Liver (tissue), 9 donors: Measurements from ENCODE around the gene GNPTAB. TPM values are rescaled to one million over a fixed set of nuclear protein-coding genes. Genes with fewer than 3 reads are reported as not detected.

Experiments
- DNase-seq: peaks from one replicate; pipeline ENCODE4 v3.0.0-alpha.2; 2017; ENCODE audit warnings: low spot score
- H3K27ac ChIP-seq, 2 donors: one replicate each; pipeline ENCODE4 v1.7.0; 2013; ENCODE audit warnings: inconsistent platforms in 2 of 2, low read length in 2 of 2, control low read depth in 1 of 2, low read depth in 1 of 2, mild to moderate bottlenecking in 1 of 2
- H3K27me3 ChIP-seq, 4 donors: one replicate each; pipeline versions ENCODE4 v1.6.1 to v1.7.0; 2013; ENCODE audit warnings: low read length in 3 of 4, inconsistent platforms in 1 of 4, mild to moderate bottlenecking in 1 of 4, moderate library complexity in 1 of 4; ENCODE audit not compliant: control insufficient read depth in 4 of 4, insufficient read depth in 4 of 4
- H3K36me3 ChIP-seq, 4 donors: one replicate each; pipeline versions ENCODE4 v1.6.1 to v1.7.0; 2013; ENCODE audit warnings: low read length in 3 of 4, mild to moderate bottlenecking in 3 of 4, low read depth in 1 of 4, moderate library complexity in 1 of 4; ENCODE audit not compliant: control insufficient read depth in 4 of 4, insufficient read depth in 3 of 4
- H3K4me1 ChIP-seq, 4 donors: one replicate each; pipeline versions ENCODE4 v1.6.1 to v1.7.0; 2013; ENCODE audit warnings: low read length in 3 of 4, mild to moderate bottlenecking in 3 of 4, moderate library complexity in 1 of 4; ENCODE audit not compliant: control insufficient read depth in 4 of 4, insufficient read depth in 4 of 4
- H3K4me3 ChIP-seq, 3 donors: one replicate each; pipeline versions ENCODE4 v1.6.1 to v1.7.0; 2013; ENCODE audit warnings: low read length in 3 of 3, control low read depth in 1 of 3, low read depth in 1 of 3, mild to moderate bottlenecking in 1 of 3
- H3K9ac ChIP-seq, 2 donors: one replicate each; pipeline ENCODE4 v1.7.0; 2013; ENCODE audit warnings: low read length in 2 of 2, mild to moderate bottlenecking in 2 of 2, moderate library complexity in 2 of 2, control low read depth in 1 of 2, low read depth in 1 of 2
- H3K9me3 ChIP-seq, 4 donors: one replicate each; pipeline versions ENCODE4 v1.6.1 to v1.7.0; 2013; ENCODE audit warnings: low read length in 3 of 4; ENCODE audit not compliant: control insufficient read depth in 4 of 4
- EGR1 ChIP-seq, 2 donors: IDR thresholded peaks; 2 replicates each; pipeline ENCODE4 v1.6.1; 2016 to 2018; ENCODE audit warnings: antibody characterized with exemption in 2 of 2, low read depth in 2 of 2
- FOXA1 ChIP-seq: IDR thresholded peaks from 2 replicates; pipeline ENCODE4 v1.6.1; 2016; ENCODE audit warnings: antibody characterized with exemption
- RXRA ChIP-seq, 2 donors: IDR thresholded peaks; 2 replicates each; pipeline ENCODE4 v1.6.1; 2017 to 2018; ENCODE audit warnings: antibody characterized with exemption in 2 of 2, mild to moderate bottlenecking in 1 of 2
- SP1 ChIP-seq: IDR thresholded peaks from 2 replicates; pipeline ENCODE4 v1.6.1; 2018; ENCODE audit warnings: antibody characterized with exemption, mild to moderate bottlenecking
- TAF1 ChIP-seq: conservative IDR thresholded peaks from 2 replicates; pipeline ENCODE4 v1.6.1; 2016; ENCODE audit warnings: antibody characterized with exemption, mild to moderate bottlenecking
- WGBS: extraction: QIAGEN DNeasy Blood & Tissue Kit; methylation state at CpG from one replicate; pipeline ENCODE4 v1.1.7; 2013; 5-methylcytosine and 5-hydroxymethylcytosine counted together
- polyA plus RNA-seq, 2 donors: library from polyadenylated mRNA; stranded (reverse) in 1 of 2; unstranded in 1 of 2; fragments of 200-250 nt in 1 of 2; fragments of >200 nt in 1 of 2; fragmentation: Nextera tagmentation in 1 of 2; extraction: Ambion mirVana in 1 of 2; gene quantifications; one replicate each; pipeline versions ENCODE4 v1.2.1 to v1.2.3, GENCODE V29; 2013 to 2015
- total RNA-seq, 2 donors: library from RNA; depleted of rRNA; stranded (reverse); fragments of >200 nt; gene quantifications; one replicate each; pipeline ENCODE4 v1.2.3, GENCODE V29; 2014
- TF ChIP-seq, protein P1 (sequence below): IDR thresholded peaks from 2 replicates; pipeline ENCODE4 v1.6.1; 2016; ENCODE audit warnings: antibody characterized with exemption
- TF ChIP-seq, protein P2 (sequence below): IDR thresholded peaks from 2 replicates; pipeline ENCODE4 v1.6.1; 2016; ENCODE audit warnings: antibody characterized with exemption
- TF ChIP-seq, protein P3 (sequence below): IDR thresholded peaks from 2 replicates; pipeline ENCODE4 v1.6.1; 2016; ENCODE audit warnings: antibody characterized with exemption
- TF ChIP-seq, protein P4 (sequence below): fragments of 150-350 bp; IDR thresholded peaks from 2 replicates; pipeline ENCODE4 v1.5.1; 2017; ENCODE audit warnings: improper control_type of control experiment, low read depth, low read length; ENCODE audit not compliant: missing input control
- donor health status: healthy.
- donor health status: healthy.
- donor health status: healthy.
- donor health status: healthy.
- donor health status: healthy.

The GNPTAB gene
- total and polyA plus RNA-seq, 4 donors: 4.6 to 11.1 (median 7.7) TPM

DNA sequence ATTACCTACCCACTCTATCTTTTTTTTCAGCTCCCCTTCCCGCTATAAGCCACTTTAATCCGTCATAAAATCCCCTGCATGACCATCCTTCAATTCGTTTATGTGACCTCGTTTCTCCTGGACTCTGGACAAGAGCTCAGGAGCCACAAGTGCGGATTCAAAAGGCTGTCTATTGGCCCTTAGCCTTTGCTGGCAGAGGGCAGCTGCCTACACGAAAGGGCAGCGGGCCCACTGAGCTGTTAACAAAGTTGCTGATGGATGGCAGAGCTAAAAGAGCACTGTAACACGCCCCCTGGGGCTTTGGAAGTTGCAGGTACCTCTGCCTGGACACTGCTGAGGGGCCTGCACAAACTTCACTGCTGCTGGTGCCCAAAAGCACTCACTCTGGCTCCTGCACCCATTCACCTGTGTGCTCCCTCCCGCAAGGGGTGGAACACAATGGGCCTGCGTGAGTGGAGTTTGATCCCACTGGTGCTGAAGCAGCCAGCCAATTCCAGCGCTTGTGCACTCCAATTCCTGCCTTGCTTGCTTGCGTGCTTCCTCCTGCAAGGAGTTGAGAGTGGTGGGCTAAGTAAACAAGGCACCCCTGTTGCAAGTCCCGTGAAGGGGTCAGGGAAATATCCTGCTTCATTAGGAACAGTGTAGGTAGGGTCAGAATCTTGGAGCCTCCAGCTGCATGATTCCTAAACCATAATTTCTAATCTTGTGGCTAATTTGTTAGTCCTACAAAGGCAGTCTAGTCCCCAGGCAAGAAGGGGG lies 36.0 kb upstream of the GNPTAB start:
- no peaks in the 10 kb centered on the region for H3K36me3 ChIP-seq
- TF ChIP-seq, protein P1, sequence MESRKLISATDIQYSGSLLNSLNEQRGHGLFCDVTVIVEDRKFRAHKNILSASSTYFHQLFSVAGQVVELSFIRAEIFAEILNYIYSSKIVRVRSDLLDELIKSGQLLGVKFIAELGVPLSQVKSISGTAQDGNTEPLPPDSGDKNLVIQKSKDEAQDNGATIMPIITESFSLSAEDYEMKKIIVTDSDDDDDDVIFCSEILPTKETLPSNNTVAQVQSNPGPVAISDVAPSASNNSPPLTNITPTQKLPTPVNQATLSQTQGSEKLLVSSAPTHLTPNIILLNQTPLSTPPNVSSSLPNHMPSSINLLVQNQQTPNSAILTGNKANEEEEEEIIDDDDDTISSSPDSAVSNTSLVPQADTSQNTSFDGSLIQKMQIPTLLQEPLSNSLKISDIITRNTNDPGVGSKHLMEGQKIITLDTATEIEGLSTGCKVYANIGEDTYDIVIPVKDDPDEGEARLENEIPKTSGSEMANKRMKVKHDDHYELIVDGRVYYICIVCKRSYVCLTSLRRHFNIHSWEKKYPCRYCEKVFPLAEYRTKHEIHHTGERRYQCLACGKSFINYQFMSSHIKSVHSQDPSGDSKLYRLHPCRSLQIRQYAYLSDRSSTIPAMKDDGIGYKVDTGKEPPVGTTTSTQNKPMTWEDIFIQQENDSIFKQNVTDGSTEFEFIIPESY: no peak
- no peak for TF ChIP-seq RXRA (IDR thresholded peaks at IDR 0.05)
- TF ChIP-seq, protein P2, sequence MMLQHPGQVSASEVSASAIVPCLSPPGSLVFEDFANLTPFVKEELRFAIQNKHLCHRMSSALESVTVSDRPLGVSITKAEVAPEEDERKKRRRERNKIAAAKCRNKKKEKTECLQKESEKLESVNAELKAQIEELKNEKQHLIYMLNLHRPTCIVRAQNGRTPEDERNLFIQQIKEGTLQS: no peak
- TF ChIP-seq SP1: no peak
- TF ChIP-seq, protein P3, sequence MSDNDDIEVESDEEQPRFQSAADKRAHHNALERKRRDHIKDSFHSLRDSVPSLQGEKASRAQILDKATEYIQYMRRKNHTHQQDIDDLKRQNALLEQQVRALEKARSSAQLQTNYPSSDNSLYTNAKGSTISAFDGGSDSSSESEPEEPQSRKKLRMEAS: no peak
- TF ChIP-seq, protein P4, sequence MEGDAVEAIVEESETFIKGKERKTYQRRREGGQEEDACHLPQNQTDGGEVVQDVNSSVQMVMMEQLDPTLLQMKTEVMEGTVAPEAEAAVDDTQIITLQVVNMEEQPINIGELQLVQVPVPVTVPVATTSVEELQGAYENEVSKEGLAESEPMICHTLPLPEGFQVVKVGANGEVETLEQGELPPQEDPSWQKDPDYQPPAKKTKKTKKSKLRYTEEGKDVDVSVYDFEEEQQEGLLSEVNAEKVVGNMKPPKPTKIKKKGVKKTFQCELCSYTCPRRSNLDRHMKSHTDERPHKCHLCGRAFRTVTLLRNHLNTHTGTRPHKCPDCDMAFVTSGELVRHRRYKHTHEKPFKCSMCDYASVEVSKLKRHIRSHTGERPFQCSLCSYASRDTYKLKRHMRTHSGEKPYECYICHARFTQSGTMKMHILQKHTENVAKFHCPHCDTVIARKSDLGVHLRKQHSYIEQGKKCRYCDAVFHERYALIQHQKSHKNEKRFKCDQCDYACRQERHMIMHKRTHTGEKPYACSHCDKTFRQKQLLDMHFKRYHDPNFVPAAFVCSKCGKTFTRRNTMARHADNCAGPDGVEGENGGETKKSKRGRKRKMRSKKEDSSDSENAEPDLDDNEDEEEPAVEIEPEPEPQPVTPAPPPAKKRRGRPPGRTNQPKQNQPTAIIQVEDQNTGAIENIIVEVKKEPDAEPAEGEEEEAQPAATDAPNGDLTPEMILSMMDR: no peak
- TF ChIP-seq TAF1: no peak
- H3K4me1 ChIP-seq: no peaks in the 10 kb centered on the region
- WGBS: 69% methylated on average over 13 of the region's 13 CpGs
- H3K4me3 ChIP-seq: no peak overlapping the region
- no peaks in the 10 kb centered on the region for H3K9me3 ChIP-seq
- no peak overlapping the region for H3K9ac ChIP-seq
- no peaks in the 10 kb centered on the region for H3K27me3 ChIP-seq
- no peak overlapping the region for H3K27ac ChIP-seq
- DNase-seq: no peak

DNA sequence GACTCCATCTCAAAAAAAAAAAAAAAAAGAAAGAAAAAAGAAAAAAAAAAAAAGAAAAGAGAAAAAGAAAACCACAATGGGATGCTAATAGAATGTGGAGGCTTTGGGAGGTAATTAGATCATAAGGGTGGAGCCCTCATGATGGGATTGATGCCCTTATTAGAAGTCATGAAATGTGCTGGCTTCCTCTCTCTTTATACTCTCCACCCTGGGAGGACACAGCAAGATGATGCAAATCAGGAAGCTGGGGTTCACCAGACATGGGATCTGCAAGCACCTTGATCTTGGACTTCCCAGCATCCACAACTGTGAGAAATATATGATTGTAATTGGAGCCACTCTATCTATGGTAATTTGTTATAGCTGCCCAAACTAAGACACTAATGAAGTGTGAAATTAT lies 33.2 kb upstream of the GNPTAB start:
- Histone ChIP-seq H3K9me3 (no peaks in the 10 kb centered on the region), H3K9ac (no peak overlapping the region), H3K4me1 (no peaks in the 10 kb centered on the region), H3K27me3 (no peaks in the 10 kb centered on the region), H3K27ac (no peak overlapping the region), H3K4me3 (no peak overlapping the region), H3K36me3 (no peaks in the 10 kb centered on the region)
- TF ChIP-seq, protein P3: no peak
- TF ChIP-seq FOXA1 (no peak), RXRA (IDR thresholded peaks at IDR 0.05) (no peak), TAF1 (no peak), EGR1 (IDR thresholded peaks at IDR 0.05; ENCODE audit: low read depth in 2 of 2) (no peak)
- TF ChIP-seq, protein P2: no peak
- TF ChIP-seq, protein P4: no peak
- DNase-seq: no peak
